SH-SY5Y (cell line): ENCODE results near the gene AMELX.

Experiments used
- GATA2 ChIP-seq: IDR thresholded peaks from 2 replicates; pipeline ENCODE4 v1.6.1; 2011; ENCODE audit warnings: mild to moderate bottlenecking, low read depth, low read length
- GATA3 ChIP-seq: IDR thresholded peaks from 2 replicates; pipeline ENCODE4 v1.6.1; 2011; ENCODE audit warnings: low read depth, mild to moderate bottlenecking, low read length, moderate library complexity

DNA sequence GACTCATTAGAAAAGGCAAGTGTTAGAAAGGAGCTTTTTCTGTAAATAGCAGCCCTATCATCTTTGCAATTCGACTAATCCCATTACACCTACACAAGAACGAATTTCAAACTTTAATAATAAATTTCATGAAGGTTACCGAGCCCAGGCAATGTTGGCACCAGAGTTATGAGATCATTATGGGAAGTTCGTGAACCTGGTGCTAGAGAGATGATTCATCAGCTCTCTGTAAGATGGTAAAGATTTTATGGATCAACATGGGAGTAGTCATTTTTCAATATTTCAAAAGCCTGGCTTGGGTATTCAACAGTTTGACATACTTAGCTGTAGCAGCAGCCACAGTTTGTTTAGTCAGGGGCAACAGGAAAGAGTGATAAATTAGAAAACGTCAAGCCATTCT is 35.8 kb downstream of the AMELX start:
- no peak for TF ChIP-seq GATA2
- no peak for TF ChIP-seq GATA3
